Measurements from ENCODE around the gene POTEJ.
"Not testable (repeated sequence)": the region's sequence is repeated elsewhere in the genome, so short reads cannot be mapped to it uniquely, and the experiment has no call there.

GRCh38 chr2:130638973-130639372 lies 27.7 kb downstream of the POTEJ start:
- not testable (repeated sequence) for TF ChIP-seq CTCF (IDR thresholded peaks at IDR 0.05; ENCODE audit: low read depth, low read length, missing input control); FOXA1 (IDR thresholded peaks at IDR 0.05); ATF3 (IDR thresholded peaks at IDR 0.05); SP1 (IDR thresholded peaks at IDR 0.05); YY1 (IDR thresholded peaks at IDR 0.05); EGR1 (IDR thresholded peaks at IDR 0.05; ENCODE audit: low read depth in 2 of 2); HNF4A (conservative IDR thresholded peaks at IDR 0.05)

Data from liver (tissue), 3 donors.